NCI-H2227 (cell line): ENCODE measurements around the gene LINGO4.
A peak's percentile ranks its signal among the peaks of the same experiment; 100 is the strongest.

ENCODE experiments used
- DNase-seq: peaks from one replicate; lab custom pipeline; 2025; ENCODE audit not compliant: unreplicated experiment; lab: John Stamatoyannopoulos, UW

Gene LINGO4

DNA sequence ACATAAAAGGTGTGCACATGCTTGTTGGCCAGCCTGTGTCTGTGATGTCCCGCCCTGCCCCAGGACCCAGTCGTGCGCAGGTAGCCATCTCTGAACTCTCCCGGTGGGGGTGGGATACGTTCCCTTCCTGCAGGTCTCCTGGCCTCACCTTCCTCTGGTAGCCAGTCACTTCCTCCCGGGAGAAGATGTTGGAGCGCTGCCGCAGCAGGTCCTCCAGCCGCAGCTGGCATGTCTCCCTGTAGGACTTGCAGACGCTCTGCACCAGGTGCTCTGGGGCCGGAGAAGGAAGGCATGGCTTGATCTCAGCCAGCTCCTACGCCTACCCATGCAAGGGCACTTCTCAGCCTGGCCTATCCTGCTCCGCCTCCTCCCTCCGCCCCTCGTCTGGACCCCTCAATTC, 9.2 kb upstream of the LINGO4 start:
- DNase-seq = no peak

DNA sequence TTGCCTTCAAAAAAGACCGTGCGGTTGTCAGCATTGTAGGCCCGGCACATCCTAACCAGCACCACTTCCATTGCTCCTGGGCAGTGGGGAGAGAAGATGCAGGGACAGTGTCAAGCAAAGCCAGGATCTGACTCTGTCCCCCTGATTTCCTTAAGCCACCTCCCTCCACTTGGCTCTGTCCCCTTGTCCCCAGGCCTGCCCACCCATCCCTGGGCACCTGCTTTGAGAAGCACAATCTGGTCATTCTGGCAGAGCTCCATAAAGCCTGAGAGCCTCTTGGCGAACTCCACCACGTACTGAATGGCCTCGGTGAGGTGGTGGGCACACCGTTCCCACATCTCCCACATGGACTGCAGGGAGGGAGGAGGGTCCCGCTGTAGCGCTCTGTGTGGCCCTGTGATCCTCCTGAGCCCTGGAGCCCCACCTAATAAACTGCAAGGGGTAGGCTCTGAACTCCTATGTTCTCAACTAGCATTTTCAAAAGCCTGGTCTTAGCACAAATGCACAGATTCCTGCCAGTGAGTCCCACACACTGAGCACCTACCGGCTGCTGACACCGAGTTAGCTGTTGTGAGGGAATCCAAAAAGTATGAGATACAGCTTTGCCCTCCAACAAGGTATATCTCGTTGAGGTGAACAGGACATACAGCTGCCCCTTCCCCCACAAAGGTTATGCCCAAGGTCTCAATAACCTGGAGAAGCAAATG, 8.2 kb upstream of the LINGO4 start:
- DNase-seq = no peak

DNA sequence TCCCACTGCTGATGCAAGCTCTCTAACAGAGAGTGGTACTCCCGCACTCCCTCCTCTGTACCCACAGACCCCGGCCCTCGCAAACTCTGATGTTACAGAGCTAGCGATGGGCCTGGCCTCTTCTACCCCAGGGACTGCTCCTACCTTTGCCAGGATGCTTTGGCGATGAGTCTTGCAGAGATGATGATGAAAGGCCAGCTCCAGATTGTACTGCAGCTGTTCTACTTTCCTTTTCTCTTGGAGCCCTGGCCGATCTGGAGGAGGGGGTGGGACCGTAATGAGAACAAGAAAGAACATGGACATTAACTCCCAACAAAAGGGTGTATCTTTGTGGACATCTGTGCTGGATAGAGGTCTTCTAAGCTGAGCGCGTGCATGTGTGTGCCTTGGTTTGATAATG, 6.0 kb upstream of the LINGO4 start:
- no peak for DNase-seq

DNA sequence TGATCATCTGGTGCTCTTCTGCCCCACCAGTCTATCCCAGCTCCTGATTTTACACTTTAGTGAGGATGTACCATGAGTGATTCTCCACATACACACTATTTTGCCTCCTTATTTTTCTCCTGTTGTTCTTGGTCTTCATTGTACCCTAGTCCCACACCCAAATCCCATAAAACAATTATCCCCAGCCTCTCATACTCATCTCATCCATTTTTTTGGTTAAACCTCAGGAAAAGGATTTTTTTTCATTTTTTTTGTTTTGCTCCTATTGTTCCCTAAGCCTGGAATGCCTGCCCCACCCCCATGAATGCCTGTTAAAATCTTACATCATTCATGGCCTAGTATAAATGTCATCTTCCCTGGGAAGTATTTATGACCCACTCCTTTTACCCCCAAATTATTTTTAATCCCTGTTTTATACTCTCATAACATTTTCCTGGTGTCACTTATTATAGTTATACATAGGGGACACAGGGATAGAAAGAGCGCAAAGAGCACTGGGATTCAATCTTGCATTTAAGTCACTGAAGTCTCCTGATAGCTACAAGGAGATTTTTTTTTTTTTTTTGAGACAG, 4.9 kb upstream of the LINGO4 start:
- no peak for DNase-seq

DNA sequence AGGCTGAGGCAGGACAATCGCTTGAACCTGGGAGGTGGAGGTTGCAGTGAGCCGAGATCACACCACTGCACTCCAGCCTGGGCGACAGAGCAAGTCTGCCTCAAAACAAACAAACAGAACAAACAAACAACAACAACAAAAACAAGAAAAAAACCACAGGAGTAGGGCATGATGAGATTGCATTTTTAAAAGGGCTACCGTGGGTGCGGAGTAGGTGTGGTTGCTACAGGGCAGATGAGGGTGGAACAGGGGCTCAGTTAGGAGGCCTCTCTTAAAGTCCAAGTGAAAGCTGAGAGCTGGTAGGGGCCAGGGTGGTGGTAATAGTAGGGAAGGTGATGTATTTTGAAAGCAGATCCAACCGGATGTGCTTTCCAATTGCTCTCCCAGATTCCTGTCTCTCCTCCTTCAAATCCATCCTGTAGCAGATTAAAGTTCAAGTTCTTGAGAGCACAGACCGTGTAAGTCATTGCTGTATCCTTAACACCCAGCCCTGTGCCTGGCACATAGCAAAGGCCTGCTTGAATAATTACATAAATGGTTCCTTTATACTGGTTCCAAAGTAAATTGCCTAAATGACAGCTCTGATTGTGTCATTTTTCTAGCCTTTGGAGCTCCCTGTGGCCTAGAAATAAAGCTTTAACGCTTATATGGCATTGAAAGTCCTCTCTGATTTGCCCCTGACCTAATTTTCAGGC, 4.2 kb upstream of the LINGO4 start:
- no peak for DNase-seq

DNA sequence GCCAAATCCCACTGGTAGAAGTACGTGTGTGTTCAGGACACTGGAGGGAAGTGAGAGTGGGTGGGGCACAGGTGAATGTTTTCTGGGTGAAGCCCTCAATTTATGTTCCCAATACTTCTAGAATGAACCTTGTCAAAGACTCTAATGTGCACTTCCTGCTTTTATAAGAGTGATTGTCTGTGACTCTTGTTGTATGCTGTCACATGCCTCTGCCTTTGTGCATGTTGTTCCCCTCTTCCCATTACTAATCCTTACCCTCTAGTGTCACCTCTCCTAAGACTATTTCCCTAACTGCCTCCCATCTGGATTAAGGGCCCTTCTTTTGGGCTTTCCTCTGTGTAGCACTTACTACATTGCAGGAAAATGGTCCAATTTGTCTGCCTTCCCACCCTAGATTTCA, 2.5 kb upstream of the LINGO4 start:
- no peak for DNase-seq

DNA sequence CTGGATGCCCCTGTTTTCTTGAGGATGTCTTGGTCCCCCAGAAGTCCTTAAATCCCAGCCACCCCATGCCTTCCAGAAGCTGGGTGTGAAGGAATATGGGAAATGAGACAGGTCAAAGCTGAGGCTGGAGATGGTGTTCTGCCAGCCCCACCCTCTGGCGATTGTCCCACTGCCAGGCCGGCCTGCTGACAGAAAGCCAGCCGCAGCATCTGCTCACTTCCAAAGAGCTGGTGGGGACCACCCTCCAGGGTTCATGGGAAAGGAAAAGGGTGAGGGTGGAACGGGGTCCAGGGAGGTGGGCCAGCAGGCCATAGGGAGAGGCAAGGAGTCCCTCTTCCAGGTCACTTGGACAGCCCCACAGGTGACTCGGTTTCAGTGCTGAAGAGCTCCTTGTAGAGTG, 1.9 kb upstream of the LINGO4 start:
- no peak for DNase-seq

DNA sequence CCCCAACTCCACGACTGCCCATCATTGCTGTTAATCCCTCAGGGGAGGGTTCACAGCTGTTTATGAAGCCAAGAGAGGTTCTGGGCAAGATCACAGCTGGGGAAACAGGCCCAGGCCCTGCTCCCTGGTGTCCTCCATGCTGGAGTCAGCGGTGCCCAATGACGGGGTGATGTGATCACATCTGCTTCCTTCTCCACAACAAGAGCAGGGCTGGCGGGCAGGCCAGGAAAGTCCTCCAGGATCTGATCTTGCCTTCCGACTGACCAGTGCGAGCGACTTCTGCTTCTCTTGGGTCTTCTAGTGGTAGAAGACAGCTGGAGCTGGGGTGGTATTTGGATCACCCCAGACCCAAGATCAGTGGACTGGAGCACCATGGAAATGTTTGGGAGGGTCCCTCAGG, 951 bp upstream of the LINGO4 start:
- DNase-seq = no peak

DNA sequence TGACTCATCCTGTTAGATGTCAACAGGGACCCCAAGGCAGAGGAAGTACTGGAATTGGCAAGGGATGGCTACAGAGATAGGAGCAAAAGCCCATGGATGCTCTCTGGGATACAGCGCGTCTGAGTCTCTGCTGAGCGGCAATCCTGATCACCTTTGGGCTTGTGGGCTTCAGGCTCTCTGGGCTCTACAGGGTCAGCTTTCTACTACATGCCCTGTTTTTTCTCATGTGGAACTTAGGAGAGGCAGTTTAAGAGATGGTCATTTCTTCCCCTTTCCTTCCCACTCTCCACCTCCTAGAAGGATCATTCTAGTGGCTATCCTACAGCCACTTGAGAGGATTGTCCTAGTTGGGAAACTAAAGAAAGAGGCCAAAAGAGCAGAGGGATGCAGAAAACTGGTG, 1.3 kb downstream of the LINGO4 start:
- DNase-seq = no peak

DNA sequence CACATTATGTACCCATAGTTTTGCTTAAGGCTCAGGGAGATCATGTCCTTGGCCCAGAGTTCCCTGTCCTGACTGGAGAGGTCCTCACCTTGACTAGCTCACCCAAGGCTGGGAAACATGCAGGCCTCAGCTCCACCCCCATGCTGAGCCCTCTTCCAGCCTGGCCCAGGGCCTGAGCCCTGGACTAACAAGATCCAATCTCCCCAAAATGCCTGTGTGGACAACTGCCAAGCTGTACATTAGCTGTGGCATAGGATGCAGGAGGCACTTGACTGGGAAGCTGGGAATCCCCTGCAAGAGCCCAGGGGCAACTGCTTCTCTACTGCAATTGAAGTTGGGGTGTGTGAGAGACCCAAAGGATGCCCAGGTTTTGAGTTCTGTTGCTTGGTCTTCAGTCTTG, 2.1 kb downstream of the LINGO4 start:
- no peak for DNase-seq

DNA sequence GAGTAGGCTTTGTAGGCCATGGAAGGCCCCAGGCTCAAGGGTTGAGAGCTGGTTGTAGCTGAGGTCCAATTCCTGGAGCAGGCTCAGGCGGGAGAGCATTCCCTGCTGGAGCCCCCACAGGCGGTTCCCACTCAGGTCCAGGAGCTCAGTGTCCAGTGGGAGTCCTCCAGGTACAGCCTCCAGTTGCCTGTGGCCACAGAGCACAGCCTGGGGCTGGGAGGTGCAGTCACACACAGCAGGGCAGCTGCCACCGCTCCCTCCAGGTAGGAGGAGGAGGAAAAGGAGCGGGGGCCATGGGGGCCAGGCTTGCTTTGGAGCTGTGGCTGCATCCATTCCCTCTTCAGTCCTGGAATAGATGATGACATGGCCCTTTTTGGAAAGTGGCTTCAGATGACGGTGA, 2.8 kb downstream of the LINGO4 start:
- DNase-seq = no peak

DNA sequence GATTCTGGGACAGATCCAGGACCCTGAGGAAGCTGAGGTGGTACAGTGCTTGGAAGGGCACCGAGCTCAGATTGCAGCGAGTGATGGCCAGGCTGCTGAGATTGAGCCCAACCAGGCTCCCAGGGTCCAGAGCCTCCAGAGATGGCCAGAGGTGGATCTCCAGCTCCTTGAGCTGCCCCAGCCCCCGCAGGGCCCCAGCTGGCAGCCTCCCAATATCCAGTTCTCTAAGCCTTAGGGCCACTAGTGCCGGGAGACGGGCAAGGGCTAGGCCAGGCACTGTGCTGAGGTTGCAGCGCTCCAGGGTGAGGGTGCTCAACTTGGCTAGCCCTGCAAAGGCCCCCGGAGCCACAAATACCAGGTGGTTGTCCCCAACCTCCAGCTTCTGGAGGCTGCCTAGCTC, 3.4 kb downstream of the LINGO4 start:
- DNase-seq = no peak

DNA sequence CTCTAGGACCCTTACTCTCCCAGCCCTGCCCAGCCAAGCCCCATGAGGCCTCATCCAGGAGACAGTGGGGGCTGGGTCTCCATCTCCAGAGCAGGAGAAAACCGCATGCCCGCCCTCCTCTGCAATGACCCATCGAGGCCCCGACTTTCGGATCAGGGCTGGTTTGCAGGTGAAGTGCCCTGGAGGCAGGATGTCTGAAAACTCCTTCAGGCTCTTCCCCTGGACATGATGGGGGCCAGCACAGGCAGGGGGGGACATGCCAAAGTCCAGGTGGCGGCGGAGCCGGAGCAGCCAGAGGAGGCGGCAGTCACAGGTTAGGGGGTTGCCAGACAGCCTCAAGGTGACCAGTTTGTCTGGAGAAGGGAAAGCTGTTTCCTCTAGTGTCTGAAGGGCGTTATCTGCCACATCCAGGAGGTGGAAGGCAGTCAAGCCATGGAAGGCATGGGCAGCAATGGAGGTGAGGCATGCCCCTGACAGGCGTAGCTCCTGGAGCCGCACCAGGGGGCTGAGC, 3.9 kb downstream of the LINGO4 start:
- DNase-seq = no peak

DNA sequence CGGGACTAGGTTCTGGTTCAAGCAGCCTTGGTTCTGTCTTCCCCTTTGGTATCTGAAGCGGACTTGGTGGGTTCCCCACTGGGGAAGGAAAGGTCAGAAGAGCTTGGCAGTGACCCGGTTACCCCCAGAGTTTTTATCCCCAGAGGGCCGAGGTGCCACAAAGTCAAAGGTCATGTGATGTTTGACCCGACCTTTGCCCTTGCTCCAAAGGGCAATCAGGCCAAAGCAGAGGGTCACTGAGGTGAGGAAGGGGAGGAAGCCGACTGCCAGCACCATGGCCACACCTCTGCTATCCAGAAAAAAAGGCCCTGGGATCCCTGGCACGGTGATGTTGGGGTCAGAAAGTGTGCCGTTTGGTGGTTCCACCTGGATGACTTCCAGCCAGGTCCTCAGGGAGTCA, 4.4 kb downstream of the LINGO4 start:
- no peak for DNase-seq

DNA sequence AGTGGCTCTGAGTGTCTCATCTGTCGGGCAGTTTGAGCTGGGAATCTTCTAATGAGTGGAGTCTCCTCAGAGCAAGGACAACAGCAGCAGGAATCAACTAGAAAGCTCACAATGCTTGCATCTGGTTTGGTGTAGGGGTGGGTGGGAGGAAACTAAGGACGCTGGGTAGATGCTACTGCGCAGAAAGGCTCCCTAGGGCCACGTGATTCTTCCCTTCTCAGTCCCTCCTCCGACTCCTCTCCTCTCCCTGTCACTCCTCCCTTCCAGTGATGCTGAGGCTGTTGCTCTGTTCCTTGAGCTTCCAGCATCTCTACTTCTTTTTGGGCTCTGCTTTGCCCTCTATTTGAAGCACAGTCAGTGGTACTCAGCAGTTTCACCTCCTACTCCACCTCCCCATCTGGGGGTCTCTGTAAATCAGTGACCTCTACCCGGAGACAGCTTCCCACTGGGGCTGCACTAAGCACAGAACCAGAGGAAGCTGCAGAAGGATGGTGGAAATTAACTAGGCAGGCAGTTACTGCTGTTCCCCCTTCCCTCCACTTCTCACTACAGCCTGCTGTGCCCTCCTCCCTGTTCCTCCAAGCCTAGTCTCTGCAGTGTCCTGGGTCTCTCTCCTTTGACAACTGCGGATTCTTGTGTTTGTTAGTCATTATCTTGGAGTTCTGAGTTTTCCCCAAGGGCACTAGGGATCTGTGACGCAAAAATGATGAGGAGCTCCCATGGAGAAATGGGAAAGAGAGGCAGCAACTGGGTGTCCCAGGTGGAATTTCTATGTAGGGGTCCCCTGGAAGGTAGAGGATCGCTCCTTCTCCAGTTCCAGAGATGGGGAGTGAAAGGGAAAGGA, 5.8 kb downstream of the LINGO4 start:
- peak; percentile 83 for DNase-seq

DNA sequence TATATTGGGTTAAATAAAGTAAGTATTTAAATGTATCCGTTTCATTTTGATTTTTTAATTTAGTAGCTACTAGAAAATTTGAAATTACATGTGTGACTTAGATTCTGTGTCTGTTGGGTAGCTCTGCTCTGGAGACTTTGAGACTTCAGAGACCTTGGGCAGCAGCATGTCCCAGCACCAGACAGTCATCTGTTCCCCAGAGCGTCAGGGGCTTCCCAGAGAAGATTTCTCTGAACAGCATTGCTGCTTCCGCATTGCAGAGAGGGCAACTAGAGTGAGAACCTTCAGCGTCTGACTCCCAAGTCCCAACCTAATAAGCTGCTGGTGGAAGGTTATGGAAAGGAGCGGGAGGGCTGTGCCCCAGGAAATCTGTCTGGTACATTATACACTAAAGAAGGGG, 6.6 kb downstream of the LINGO4 start:
- no peak for DNase-seq

DNA sequence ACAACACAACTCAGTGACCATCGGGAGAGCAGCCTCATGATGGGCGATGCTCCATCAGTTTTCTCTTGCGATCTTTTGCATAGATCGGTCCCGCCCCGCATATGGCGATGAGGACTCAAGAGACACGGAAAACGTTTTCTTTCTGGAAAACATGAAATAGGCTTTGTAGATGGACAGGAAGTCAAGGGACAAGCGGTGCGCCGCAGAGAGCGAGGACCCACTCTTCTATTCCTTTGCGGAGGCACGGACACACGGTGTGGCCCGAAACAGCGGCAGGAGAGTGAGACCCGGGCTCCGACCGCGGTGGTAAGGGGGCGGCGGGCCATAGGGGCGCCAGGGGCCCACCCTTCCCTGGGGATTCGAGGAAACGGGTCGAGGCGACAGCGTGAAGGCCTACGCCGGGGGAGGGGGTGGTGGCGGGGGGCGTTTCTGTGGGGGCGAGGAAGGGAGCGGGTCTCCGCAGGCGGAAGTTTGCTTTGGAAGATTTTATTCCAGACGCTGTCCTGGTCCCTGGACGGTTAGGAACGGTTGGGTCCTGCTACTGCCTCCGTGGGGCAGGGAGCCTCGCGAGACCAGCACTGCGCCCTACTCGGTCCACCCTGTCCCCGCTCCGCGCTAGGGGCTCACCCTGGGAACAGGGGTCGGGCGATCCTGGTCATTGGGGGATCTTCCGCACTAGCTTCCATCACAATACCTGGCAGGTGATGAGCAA, 14.1 kb downstream of the LINGO4 start:
- peak; percentile 65 for DNase-seq

DNA sequence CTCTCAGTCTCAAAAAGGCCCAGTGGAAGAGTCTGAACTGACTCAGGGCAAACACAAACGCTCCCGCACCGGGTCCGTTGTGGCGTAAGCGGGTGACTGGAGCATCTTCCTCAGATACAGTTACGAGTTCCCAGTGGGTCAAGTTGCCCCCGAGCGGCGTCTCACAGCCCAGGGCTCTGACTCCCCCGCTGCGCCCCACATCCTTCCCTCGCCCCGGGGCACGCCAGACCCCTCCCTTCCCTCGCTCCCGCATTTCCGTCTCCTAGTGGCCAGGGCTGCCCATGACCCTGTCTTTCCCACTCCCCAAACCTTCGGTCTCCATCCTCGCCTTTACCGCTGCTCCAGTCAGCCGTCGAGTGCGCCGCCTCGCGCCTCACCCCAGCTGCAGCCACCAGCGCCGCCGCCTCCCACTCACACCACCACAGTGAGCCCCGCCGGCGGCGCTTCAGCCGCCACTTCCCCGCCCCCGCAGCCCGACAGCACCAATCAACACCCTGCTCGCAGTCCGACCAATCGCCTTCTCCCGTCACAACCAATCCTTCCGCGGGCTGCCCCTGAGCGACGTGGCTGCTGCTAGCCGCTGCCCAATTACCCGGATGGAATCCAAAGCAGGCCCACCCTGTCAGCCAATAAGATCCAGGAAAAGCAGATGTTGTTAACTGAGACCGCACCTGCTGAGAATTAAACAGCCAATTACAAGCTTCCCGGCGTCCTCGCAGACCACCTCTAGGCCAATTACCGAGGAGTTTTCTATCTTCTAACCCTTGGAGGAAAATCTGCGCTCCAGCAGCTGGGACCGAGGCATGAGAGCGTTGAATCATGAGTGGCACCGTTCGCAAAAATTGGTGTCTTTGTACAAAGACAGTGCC, 14.9 kb downstream of the LINGO4 start, which contains the start of gene TDRKH:
TDRKH (minus strand) TSS at position 430 of the 869 bp plus-strand sequence. CDS start 7,478 bp downstream, outside the sequence.
- DNase-seq = peak; percentile 99

DNA sequence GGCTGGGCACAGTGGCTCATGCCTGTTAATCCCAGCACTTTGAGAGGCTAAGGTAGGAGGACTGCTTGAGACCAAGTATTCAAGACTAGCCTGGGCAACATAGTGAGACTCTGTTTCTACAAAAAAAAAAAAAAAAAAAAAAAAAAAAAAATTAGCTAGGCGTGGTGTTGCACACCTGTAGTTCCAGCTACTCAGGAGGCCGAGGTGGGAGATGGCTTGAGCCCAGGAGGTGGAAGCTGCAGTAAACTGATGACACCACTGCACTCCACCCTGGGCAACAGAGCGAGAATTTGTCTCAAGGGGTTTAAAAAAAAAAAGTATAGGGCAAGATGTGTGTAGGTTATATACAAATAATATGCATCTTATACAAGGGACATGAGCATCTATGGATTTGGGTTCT, 17.5 kb downstream of the LINGO4 start:
- no peak for DNase-seq

DNA sequence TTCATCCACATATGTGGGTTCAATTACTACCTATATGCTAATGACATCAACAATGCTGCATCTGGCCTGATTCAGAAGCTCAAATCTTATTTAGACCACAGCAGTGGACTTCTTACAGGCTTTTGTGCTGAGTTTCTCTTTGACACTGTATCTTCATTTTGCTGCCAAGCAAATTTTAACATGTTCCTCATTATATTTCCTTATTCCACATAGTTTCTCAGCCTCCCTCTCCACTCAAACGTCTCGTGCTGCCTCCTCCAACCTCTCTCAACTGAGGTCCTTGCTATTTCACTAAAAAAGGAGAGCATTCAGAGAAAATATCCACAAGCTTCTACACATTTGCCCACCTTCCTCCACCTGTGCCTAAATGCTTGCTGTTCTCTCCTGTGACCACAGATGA, 21.4 kb downstream of the LINGO4 start:
- DNase-seq = no peak
